CD8-positive, alpha-beta memory T cell (primary cell): ENCODE results near the gene C2orf42. TPM values are rescaled to one million over a fixed set of nuclear protein-coding genes. Genes with fewer than 3 reads are reported as not detected.
"Not testable (repeated sequence)": the region's sequence is repeated elsewhere in the genome, so short reads cannot be mapped to it uniquely, and the experiment has no call there.

Experiments used
- CTCF ChIA-PET: fragments of 350-600 bp; sonication (Branson Sonifier 250); formaldehyde crosslinking; loops from one replicate; lab custom pipeline; 2021; ENCODE audit warnings: antibody characterized with exemption; lab: Charles Lee
- POLR2A ChIA-PET: fragments of 350-600 bp; sonication (Branson Sonifier 250); formaldehyde crosslinking; loops from one replicate; lab custom pipeline; 2021; ENCODE audit warnings: antibody characterized with exemption; lab: Charles Lee
- DNase-seq, 5 donors: peaks; one replicate each; pipeline versions ENCODE4 v3.0.0 to v3.0.0-alpha.2; 2020 to 2022; ENCODE audit warnings: mixed read lengths in 1 of 5
- H3K27ac ChIP-seq: one replicate; pipeline ENCODE4 v1.7.0; 2013; ENCODE audit warnings: low read depth, mild to moderate bottlenecking, low read length, moderate library complexity
- H3K27me3 ChIP-seq: 2 replicates; pipeline ENCODE4 v1.7.0; 2013; ENCODE audit warnings: low read length, mild to moderate bottlenecking; ENCODE audit not compliant: insufficient read depth, poor library complexity, severe bottlenecking
- H3K36me3 ChIP-seq: 2 replicates; pipeline ENCODE4 v1.7.0; 2013; ENCODE audit warnings: mild to moderate bottlenecking, low read length, moderate library complexity; ENCODE audit not compliant: insufficient read depth
- H3K4me1 ChIP-seq: 2 replicates; pipeline ENCODE4 v1.7.0; 2013; ENCODE audit warnings: mild to moderate bottlenecking, low read length, moderate library complexity; ENCODE audit not compliant: insufficient read depth
- H3K4me3 ChIP-seq: 2 replicates; pipeline ENCODE4 v1.7.0; 2013; ENCODE audit warnings: mild to moderate bottlenecking, low read length
- H3K9me3 ChIP-seq: 2 replicates; pipeline ENCODE4 v1.7.0; 2013; ENCODE audit warnings: mild to moderate bottlenecking, low read length
- H3K27ac Mint-ChIP-seq, 8 donors: one replicate each; pipeline ENCODE4 v1.8.0; 2020 to 2021; ENCODE audit warnings: mixed read lengths in 8 of 8, mild to moderate bottlenecking in 6 of 8, inconsistent platforms in 3 of 8, moderate library complexity in 3 of 8
- H3K27me3 Mint-ChIP-seq, 2 donors: one replicate each; pipeline ENCODE4 v1.8.0; 2020 to 2021; ENCODE audit warnings: mixed read lengths in 2 of 2, mild to moderate bottlenecking in 1 of 2, moderate library complexity in 1 of 2
- H3K36me3 Mint-ChIP-seq, 3 donors: one replicate each; pipeline ENCODE4 v1.8.0; 2020 to 2021; ENCODE audit warnings: mixed read lengths in 3 of 3, inconsistent platforms in 1 of 3, mild to moderate bottlenecking in 1 of 3
- H3K4me1 Mint-ChIP-seq, 3 donors: one replicate each; pipeline ENCODE4 v1.8.0; 2020 to 2021; ENCODE audit warnings: mixed read lengths in 3 of 3, inconsistent platforms in 1 of 3, mild to moderate bottlenecking in 1 of 3
- H3K4me3 Mint-ChIP-seq, 7 donors: one replicate each; pipeline ENCODE4 v1.8.0; 2020 to 2021; ENCODE audit warnings: mixed read lengths in 7 of 7, mild to moderate bottlenecking in 6 of 7, moderate library complexity in 4 of 7, inconsistent platforms in 2 of 7
- H3K9me3 Mint-ChIP-seq, 5 donors: one replicate each; pipeline ENCODE4 v1.8.0; 2020 to 2022; ENCODE audit warnings: mixed read lengths in 5 of 5, mild to moderate bottlenecking in 3 of 5, moderate library complexity in 2 of 5, inconsistent platforms in 1 of 5
- polyA plus RNA-seq: library from polyadenylated mRNA; unstranded; fragments of 300-500 nt; fragmentation: Illumina TruSeq; gene quantifications from one replicate; pipeline ENCODE4 v1.2.3, GENCODE V29; 2021
- total RNA-seq, 2 experiments: library from RNA; stranded (reverse); gene quantifications; one replicate each; pipeline ENCODE4 v1.2.3, GENCODE V29; 2021

The C2orf42 gene
- total and polyA plus RNA-seq, 3 experiments from 2014 or later = 29.1 to 34.6 (median 31.4) TPM

- peaks cover 69 to 84% (median 83%) of the 10 kb centered on the region in 3 donors for H3K4me1 Mint-ChIP-seq
- peak overlapping the region; percentile 94 to 99 (median 96) for H3K27ac Mint-ChIP-seq
- H3K27me3 ChIP-seq = no peaks in the 10 kb centered on the region
Observed at GRCh38 chr2:70133491-70134322, 57.1 kb downstream of the C2orf42 start.

GRCh38 chr2:70133127-70133452, 57.7 kb downstream of the C2orf42 start:
- Histone ChIP-seq H3K9me3 (no peaks in the 10 kb centered on the region), H3K27me3 (no peaks in the 10 kb centered on the region), H3K36me3 (no peaks in the 10 kb centered on the region), H3K4me1 (peaks cover 86% of the 10 kb centered on the region), H3K4me3 (peak overlapping the region; percentile 57), H3K27ac (peak overlapping the region; percentile 79)
- Mint-ChIP-seq H3K36me3 (peaks cover 0 to 2% (median 2%) of the 10 kb centered on the region in 3 donors), H3K4me1 (peaks cover 67 to 86% (median 85%) of the 10 kb centered on the region in 3 donors), H3K4me3 (peak overlapping the region; percentile 75 to 91 (median 84)), H3K27me3 (no peaks in the 10 kb centered on the region), H3K9me3 (no peaks in the 10 kb centered on the region), H3K27ac (peak overlapping the region; percentile 94 to 99 (median 96))
- POLR2A ChIA-PET = interaction anchor here (0.8 to 9.0 kb wide), 8 partner anchors 9 to 218 kb away, joined by 3 to 168 read pairs (median 16); partner anchors contain the start of genes MXD1 and PCBP1
- CTCF ChIA-PET = interaction anchor here (1.0 to 6.0 kb wide), 9 partner anchors 8 to 169 kb away, joined by 3 to 73 read pairs (median 5); partner anchors contain the start of genes FAM136A and PCBP1
- DNase-seq = no peak

More at GRCh38 chr2:70133491-70134322, 57.1 kb downstream of the C2orf42 start:
- peak overlapping the region; percentile 57 for H3K4me3 ChIP-seq
- peak in 4 of 5 donors; percentile 20 to 55 (median 36) for DNase-seq
- ChIA-PET CTCF (interaction anchor here (0.7 to 6.0 kb wide), 8 partner anchors 7 to 63 kb away, joined by 3 to 73 read pairs (median 10); partner anchors contain the start of gene PCBP1), POLR2A (interaction anchor here (1.1 to 9.0 kb wide), 8 partner anchors 8 to 219 kb away, joined by 3 to 168 read pairs (median 16); partner anchors contain the start of genes MXD1 and PCBP1)
- Mint-ChIP-seq H3K9me3 (no peaks in the 10 kb centered on the region), H3K36me3 (peaks cover 0 to 2% (median 2%) of the 10 kb centered on the region in 3 donors), H3K27me3 (no peaks in the 10 kb centered on the region), H3K4me3 (peak overlapping the region; percentile 65 to 91 (median 84))
- H3K4me1 ChIP-seq = peaks cover 87% of the 10 kb centered on the region
- H3K27ac ChIP-seq = peak overlapping the region; percentile 79
- H3K9me3 ChIP-seq = no peaks in the 10 kb centered on the region
- no peaks in the 10 kb centered on the region for H3K36me3 ChIP-seq

GRCh38 chr2:70132244-70133126, 58.3 kb downstream of the C2orf42 start:
- H3K4me3 ChIP-seq = peak overlapping the region; percentile 57
- H3K4me1 ChIP-seq = peaks cover 86% of the 10 kb centered on the region
- ChIA-PET CTCF (interaction anchor here (0.9 to 6.0 kb wide), 11 partner anchors 8 to 169 kb away, joined by 3 to 73 read pairs (median 5); partner anchors contain the start of genes FAM136A and PCBP1), POLR2A (interaction anchor here (0.5 to 9.0 kb wide), 11 partner anchors 8 to 218 kb away, joined by 3 to 168 read pairs (median 10); partner anchors contain the start of genes MXD1 and PCBP1)
- no peaks in the 10 kb centered on the region for H3K9me3 ChIP-seq
- no peaks in the 10 kb centered on the region for H3K27me3 Mint-ChIP-seq
- peaks cover 66 to 86% (median 85%) of the 10 kb centered on the region in 3 donors for H3K4me1 Mint-ChIP-seq
- DNase-seq = peak in 4 of 5 donors; percentile 19 to 72 (median 56)
- H3K27me3 ChIP-seq = no peaks in the 10 kb centered on the region
- H3K9me3 Mint-ChIP-seq = no peaks in the 10 kb centered on the region
- H3K27ac ChIP-seq = peak overlapping the region; percentile 79
- H3K4me3 Mint-ChIP-seq = peak overlapping the region; percentile 75 to 91 (median 84)
- no peaks in the 10 kb centered on the region for H3K36me3 ChIP-seq
- peak overlapping the region; percentile 94 to 99 (median 96) for H3K27ac Mint-ChIP-seq
- H3K36me3 Mint-ChIP-seq = peaks cover 0 to 2% (median under 1%) of the 10 kb centered on the region in 3 donors

- POLR2A ChIA-PET = interaction anchor here (0.5 to 9.0 kb wide), 8 partner anchors 8 to 107 kb away, joined by 3 to 168 read pairs (median 11); partner anchors contain the start of gene PCBP1
- not testable (repeated sequence) for H3K36me3 ChIP-seq, H3K9me3 ChIP-seq, H3K9me3 Mint-ChIP-seq, H3K27me3 Mint-ChIP-seq, H3K27me3 ChIP-seq, DNase-seq, H3K36me3 Mint-ChIP-seq
- H3K27ac Mint-ChIP-seq = peak overlapping the region; percentile 94 to 99 (median 96)
- H3K4me1 ChIP-seq = peaks cover 86% of the 10 kb centered on the region
- H3K4me3 ChIP-seq = peak overlapping the region; percentile 46
- H3K4me1 Mint-ChIP-seq = peaks cover 63 to 87% (median 84%) of the 10 kb centered on the region in 3 donors
- H3K4me3 Mint-ChIP-seq = peak overlapping the region; percentile 72 to 91 (median 80)
- CTCF ChIA-PET = interaction anchor here (1.0 to 6.0 kb wide), 6 partner anchors 8 to 170 kb away, joined by 3 to 73 read pairs (median 10); partner anchors contain the start of genes FAM136A and PCBP1
- peak overlapping the region; percentile 79 for H3K27ac ChIP-seq
Observed at GRCh38 chr2:70131344-70132143, 59.3 kb downstream of the C2orf42 start.

DNA sequence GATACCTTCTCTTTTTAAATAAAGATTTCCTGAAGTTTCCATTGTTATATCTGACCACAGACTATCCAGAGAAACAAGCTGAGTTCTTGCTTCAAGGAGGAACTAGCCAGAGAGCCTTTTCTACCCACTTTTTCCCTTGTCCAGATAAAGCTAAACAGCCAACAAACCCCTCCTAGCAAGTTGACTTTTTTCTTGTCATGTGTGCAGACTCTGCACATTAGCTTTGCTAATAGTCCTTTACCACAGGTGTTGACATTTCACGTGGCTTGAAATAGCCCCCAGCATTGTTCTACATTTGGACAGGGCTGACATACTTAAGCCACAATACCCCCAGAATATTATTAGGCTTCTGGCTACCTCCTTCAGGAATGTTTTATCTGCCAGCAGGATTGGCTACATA, 62.8 kb downstream of the C2orf42 start:
- no peaks in the 10 kb centered on the region for H3K9me3 ChIP-seq

DNA sequence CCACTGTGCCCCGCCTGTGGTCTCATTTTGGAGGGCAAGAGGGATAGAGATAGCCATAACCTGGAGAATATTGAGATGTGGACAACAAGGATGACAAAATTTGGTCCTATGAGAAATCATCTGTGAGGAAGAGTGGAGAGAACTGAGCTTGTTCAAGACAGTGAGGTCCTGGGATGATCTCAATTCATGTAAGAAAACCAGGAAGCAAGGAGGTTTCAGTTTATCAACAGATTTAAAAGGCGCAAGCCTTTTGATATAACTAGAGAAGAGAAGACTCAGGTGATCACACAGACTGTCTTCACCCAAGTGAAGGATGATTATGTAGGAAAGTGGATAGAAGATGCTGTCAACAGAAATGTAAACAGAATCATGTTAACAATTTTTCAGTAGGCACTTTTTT, 64.4 kb downstream of the C2orf42 start:
- no peaks in the 10 kb centered on the region for H3K36me3 ChIP-seq
- peak overlapping the region; percentile 8 for H3K4me3 ChIP-seq

More for the DNA sequence above, 62.8 kb downstream of the C2orf42 start:
- DNase-seq = no peak
- Mint-ChIP-seq H3K9me3 (peaks cover 0 to 2% (median 0%) of the 10 kb centered on the region in 5 donors), H3K4me3 (peak overlapping the region in 3 of 7 donors; percentile 15 to 64 (median 29)), H3K27ac (peak overlapping the region in 5 of 8 donors; percentile 3 to 86 (median 61)), H3K4me1 (peaks cover 65 to 90% (median 85%) of the 10 kb centered on the region in 3 donors), H3K27me3 (peaks cover 0 to 6% of the 10 kb centered on the region in 2 donors), H3K36me3 (peaks cover 0 to 13% (median 0%) of the 10 kb centered on the region in 3 donors)
- no peaks in the 10 kb centered on the region for H3K27me3 ChIP-seq
- peaks cover 76% of the 10 kb centered on the region for H3K4me1 ChIP-seq
- ChIA-PET POLR2A (interaction anchor here (1.4 to 4.6 kb wide), 2 partner anchors 8 to 41 kb away, joined by 5 to 115 read pairs; partner anchors contain the start of gene PCBP1), CTCF (interaction anchor here (1.0 to 3.0 kb wide), 4 partner anchors 10 to 17 kb away, joined by 3 to 9 read pairs (median 4); no protein-coding TSS in a partner anchor)
- H3K27ac ChIP-seq = peak overlapping the region; percentile 22
- no peaks in the 10 kb centered on the region for H3K36me3 ChIP-seq
- H3K4me3 ChIP-seq = peak overlapping the region; percentile 6

More for the DNA sequence above, 64.4 kb downstream of the C2orf42 start:
- H3K27ac Mint-ChIP-seq = peak overlapping the region; percentile 98 to 100 (median 100)
- H3K9me3 Mint-ChIP-seq = peaks cover 0 to 2% (median 0%) of the 10 kb centered on the region in 5 donors
- peaks cover 0 to 11% (median 0%) of the 10 kb centered on the region in 3 donors for H3K36me3 Mint-ChIP-seq
- no peaks in the 10 kb centered on the region for H3K27me3 ChIP-seq
- peaks cover 61 to 90% (median 87%) of the 10 kb centered on the region in 3 donors for H3K4me1 Mint-ChIP-seq
- no peak overlapping the region for H3K27ac ChIP-seq
- ChIA-PET POLR2A (interaction anchor here (3.0 to 6.9 kb wide), 5 partner anchors 9 to 39 kb away, joined by 24 to 153 read pairs (median 80); partner anchors contain the start of gene PCBP1), CTCF (interaction anchor here (0.6 to 5.9 kb wide), 4 partner anchors 8 to 55 kb away, joined by 3 to 73 read pairs (median 28); no protein-coding TSS in a partner anchor)
- no peak for DNase-seq
- H3K27me3 Mint-ChIP-seq = peaks cover 0 to 6% of the 10 kb centered on the region in 2 donors
- peaks cover 75% of the 10 kb centered on the region for H3K4me1 ChIP-seq
- H3K4me3 Mint-ChIP-seq = peak overlapping the region; percentile 45 to 98 (median 95)
- no peaks in the 10 kb centered on the region for H3K9me3 ChIP-seq
